HEK293 (cell line): Measurements from ENCODE around the gene GALNTL6.
"Not testable (repeated sequence)": the region's sequence is repeated elsewhere in the genome, so short reads cannot be mapped to it uniquely, and the experiment has no call there.

ENCODE experiments used
- OVOL3 ChIP-seq: fragments of 450-650 bp; formaldehyde crosslinking; IDR thresholded peaks from 2 replicates; pipeline ENCODE4 v1.5.1; 2016; ENCODE audit warnings: missing biosample characterization, missing genetic modification characterization
- TCF7L2 ChIP-seq: IDR thresholded peaks from 2 replicates; pipeline ENCODE4 v1.6.1; 2011; ENCODE audit warnings: low read depth, mild to moderate bottlenecking, inconsistent platforms, low read length, moderate library complexity, borderline replicate concordance
- YY1 ChIP-seq: fragments of 450-650 bp; formaldehyde crosslinking; IDR thresholded peaks from 2 replicates; pipeline ENCODE4 v1.5.1; 2018; ENCODE audit warnings: missing biosample characterization, missing genetic modification characterization
- ZNF146 ChIP-seq: fragments of 450-650 bp; formaldehyde crosslinking; IDR thresholded peaks from 2 replicates; pipeline ENCODE4 v1.5.1; 2016; ENCODE audit warnings: missing biosample characterization, missing genetic modification characterization
- ZNF335 ChIP-seq: fragments of 450-650 bp; formaldehyde crosslinking; conservative IDR thresholded peaks from 2 replicates; pipeline ENCODE4 v1.5.1; 2016; ENCODE audit warnings: missing biosample characterization, missing genetic modification characterization
- ZNF558 ChIP-seq: fragments of 450-650 bp; formaldehyde crosslinking; IDR thresholded peaks from 2 replicates; pipeline ENCODE4 v1.5.1; 2016; ENCODE audit warnings: missing biosample characterization, missing genetic modification characterization
- ZNF626 ChIP-seq: fragments of 450-650 bp; sonication (Bioruptor Pico); formaldehyde crosslinking; IDR thresholded peaks from 2 replicates; pipeline ENCODE4 v1.5.1; 2018; ENCODE audit warnings: missing biosample characterization, missing genetic modification characterization, inconsistent platforms
- TF ChIP-seq, protein P1 (sequence below): fragments of 450-650 bp; formaldehyde crosslinking; IDR thresholded peaks from 2 replicates; pipeline ENCODE4 v1.5.1; 2016; ENCODE audit warnings: missing biosample characterization, missing genetic modification characterization
- TF ChIP-seq, protein P2 (sequence below): fragments of 450-650 bp; formaldehyde crosslinking; IDR thresholded peaks from 2 replicates; pipeline ENCODE4 v1.5.1; 2017; ENCODE audit warnings: missing biosample characterization, missing genetic modification characterization
- TF ChIP-seq, protein P3 (sequence below): fragments of 450-650 bp; formaldehyde crosslinking; IDR thresholded peaks from 2 replicates; pipeline ENCODE4 v1.5.0; 2017; ENCODE audit warnings: missing biosample characterization, missing genetic modification characterization, borderline replicate concordance

DNA sequence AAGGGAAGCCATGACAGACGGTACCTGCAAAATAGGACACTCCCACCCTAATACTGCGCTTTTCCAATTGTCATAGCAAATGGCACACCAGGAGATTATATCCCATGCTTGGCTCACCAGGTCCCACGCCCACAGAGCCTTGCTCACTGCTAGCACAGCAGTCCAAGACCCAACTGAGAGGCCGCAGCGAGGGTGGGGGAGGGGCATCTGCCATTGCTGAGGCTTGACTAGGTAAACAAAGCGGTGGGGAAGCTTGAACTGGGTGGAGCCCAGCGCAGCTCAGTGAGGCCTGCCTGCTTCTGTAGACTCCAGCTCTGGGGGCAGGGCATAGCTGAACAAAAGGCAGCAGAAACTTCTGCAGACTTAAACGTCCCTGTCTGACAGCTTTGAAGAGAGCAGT is 1099.3 kb downstream of the GALNTL6 start:
- TF ChIP-seq, protein P1, sequence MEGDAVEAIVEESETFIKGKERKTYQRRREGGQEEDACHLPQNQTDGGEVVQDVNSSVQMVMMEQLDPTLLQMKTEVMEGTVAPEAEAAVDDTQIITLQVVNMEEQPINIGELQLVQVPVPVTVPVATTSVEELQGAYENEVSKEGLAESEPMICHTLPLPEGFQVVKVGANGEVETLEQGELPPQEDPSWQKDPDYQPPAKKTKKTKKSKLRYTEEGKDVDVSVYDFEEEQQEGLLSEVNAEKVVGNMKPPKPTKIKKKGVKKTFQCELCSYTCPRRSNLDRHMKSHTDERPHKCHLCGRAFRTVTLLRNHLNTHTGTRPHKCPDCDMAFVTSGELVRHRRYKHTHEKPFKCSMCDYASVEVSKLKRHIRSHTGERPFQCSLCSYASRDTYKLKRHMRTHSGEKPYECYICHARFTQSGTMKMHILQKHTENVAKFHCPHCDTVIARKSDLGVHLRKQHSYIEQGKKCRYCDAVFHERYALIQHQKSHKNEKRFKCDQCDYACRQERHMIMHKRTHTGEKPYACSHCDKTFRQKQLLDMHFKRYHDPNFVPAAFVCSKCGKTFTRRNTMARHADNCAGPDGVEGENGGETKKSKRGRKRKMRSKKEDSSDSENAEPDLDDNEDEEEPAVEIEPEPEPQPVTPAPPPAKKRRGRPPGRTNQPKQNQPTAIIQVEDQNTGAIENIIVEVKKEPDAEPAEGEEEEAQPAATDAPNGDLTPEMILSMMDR (tag by site-specific recombination) = not testable (repeated sequence)
- not testable (repeated sequence) for TF ChIP-seq ZNF626; ZNF146 (tag by site-specific recombination); ZNF335 (tag by site-specific recombination); YY1 (tag by site-specific recombination); ZNF558 (tag by site-specific recombination); OVOL3 (tag by site-specific recombination); TCF7L2
- TF ChIP-seq, protein P2, sequence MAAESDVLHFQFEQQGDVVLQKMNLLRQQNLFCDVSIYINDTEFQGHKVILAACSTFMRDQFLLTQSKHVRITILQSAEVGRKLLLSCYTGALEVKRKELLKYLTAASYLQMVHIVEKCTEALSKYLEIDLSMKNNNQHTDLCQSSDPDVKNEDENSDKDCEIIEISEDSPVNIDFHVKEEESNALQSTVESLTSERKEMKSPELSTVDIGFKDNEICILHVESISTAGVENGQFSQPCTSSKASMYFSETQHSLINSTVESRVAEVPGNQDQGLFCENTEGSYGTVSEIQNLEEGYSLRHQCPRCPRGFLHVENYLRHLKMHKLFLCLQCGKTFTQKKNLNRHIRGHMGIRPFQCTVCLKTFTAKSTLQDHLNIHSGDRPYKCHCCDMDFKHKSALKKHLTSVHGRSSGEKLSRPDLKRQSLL = not testable (repeated sequence)
- TF ChIP-seq, protein P3, sequence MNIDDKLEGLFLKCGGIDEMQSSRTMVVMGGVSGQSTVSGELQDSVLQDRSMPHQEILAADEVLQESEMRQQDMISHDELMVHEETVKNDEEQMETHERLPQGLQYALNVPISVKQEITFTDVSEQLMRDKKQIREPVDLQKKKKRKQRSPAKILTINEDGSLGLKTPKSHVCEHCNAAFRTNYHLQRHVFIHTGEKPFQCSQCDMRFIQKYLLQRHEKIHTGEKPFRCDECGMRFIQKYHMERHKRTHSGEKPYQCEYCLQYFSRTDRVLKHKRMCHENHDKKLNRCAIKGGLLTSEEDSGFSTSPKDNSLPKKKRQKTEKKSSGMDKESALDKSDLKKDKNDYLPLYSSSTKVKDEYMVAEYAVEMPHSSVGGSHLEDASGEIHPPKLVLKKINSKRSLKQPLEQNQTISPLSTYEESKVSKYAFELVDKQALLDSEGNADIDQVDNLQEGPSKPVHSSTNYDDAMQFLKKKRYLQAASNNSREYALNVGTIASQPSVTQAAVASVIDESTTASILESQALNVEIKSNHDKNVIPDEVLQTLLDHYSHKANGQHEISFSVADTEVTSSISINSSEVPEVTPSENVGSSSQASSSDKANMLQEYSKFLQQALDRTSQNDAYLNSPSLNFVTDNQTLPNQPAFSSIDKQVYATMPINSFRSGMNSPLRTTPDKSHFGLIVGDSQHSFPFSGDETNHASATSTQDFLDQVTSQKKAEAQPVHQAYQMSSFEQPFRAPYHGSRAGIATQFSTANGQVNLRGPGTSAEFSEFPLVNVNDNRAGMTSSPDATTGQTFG (tag by site-specific recombination) = not testable (repeated sequence)
